H1 (cell line): ENCODE measurements around the gene APOBEC3G. TPM values are rescaled to one million over a fixed set of nuclear protein-coding genes. Genes with fewer than 3 reads are reported as not detected.

Experiments used
- CTCF ChIA-PET: fragments of 300-600 bp; sonication (Branson Sonifier 250); formaldehyde crosslinking; loops from one replicate; lab custom pipeline; 2021; ENCODE audit not compliant: partially characterized antibody; lab: Charles Lee
- POLR2A ChIA-PET: fragments of 300-600 bp; sonication (Branson Sonifier 250); formaldehyde crosslinking; loops from one replicate; lab custom pipeline; 2021; ENCODE audit warnings: inconsistent platforms; ENCODE audit not compliant: partially characterized antibody; lab: Charles Lee
- DNase-seq, 2 experiments: peaks; one replicate each; pipeline versions ENCODE4 v3.0.0 to v3.0.0-alpha.2; 2010 to 2022; ENCODE audit warnings: low spot score in 2 of 2, low read depth in 1 of 2, mixed read lengths in 1 of 2
- FAIRE-seq: peaks from 2 replicates; lab custom pipeline; 2011; peaks lifted over from hg19 to GRCh38; lab: Jason Lieb, UNC
- H2AFZ ChIP-seq: 2 replicates; pipeline ENCODE4 v1.8.1; 2012; ENCODE audit warnings: low read length, inconsistent platforms
- H2AK5ac ChIP-seq: 2 replicates; pipeline ENCODE4 v1.6.1; 2013; ENCODE audit warnings: low read depth, low read length
- H2BK120ac ChIP-seq: replicated peaks from 2 replicates; pipeline ENCODE3; 2013; ENCODE audit warnings: low read depth, low read length, inconsistent platforms
- H2BK12ac ChIP-seq: 2 replicates; pipeline ENCODE4 v1.6.1; 2013; ENCODE audit warnings: low read depth, low read length
- H2BK15ac ChIP-seq: 2 replicates; pipeline ENCODE4 v1.6.1; 2013; ENCODE audit warnings: low read length
- H2BK20ac ChIP-seq: 2 replicates; pipeline ENCODE4 v1.6.1; 2013; ENCODE audit warnings: low read length
- H2BK5ac ChIP-seq: 2 replicates; pipeline ENCODE4 v1.6.1; 2013; ENCODE audit warnings: low read depth, low read length
- H3K14ac ChIP-seq: 2 replicates; pipeline ENCODE4 v1.6.1; 2013; ENCODE audit warnings: inconsistent platforms; ENCODE audit not compliant: insufficient read length
- H3K18ac ChIP-seq: 2 replicates; pipeline ENCODE4 v1.6.1; 2013; ENCODE audit warnings: low read length; ENCODE audit errors: extremely low read depth
- H3K23ac ChIP-seq: 2 replicates; pipeline ENCODE4 v1.6.1; 2013; ENCODE audit warnings: inconsistent platforms; ENCODE audit not compliant: insufficient read length
- H3K23me2 ChIP-seq: 2 replicates; pipeline ENCODE4 v1.6.1; 2013; ENCODE audit warnings: low read depth, low read length
- H3K27ac ChIP-seq: 2 replicates; pipeline ENCODE4 v1.6.1; 2011; ENCODE audit warnings: low read depth, low read length, inconsistent platforms
- H3K27me3 ChIP-seq, 4 experiments: replicated peaks in 1 of 4; 1 replicate in 1 of 4; 2 replicates in 3 of 4; pipeline versions ENCODE4 v1.6.1 to v1.8.1; 2011 to 2013; ENCODE audit warnings: low read length in 3 of 4, mild to moderate bottlenecking in 3 of 4, inconsistent platforms in 2 of 4, mixed read lengths in 2 of 4, moderate library complexity in 1 of 4; ENCODE audit not compliant: control insufficient read depth in 3 of 4, insufficient read depth in 3 of 4; ENCODE audit errors: extremely low read depth in 1 of 4
- H3K36me3 ChIP-seq, 4 experiments: 2 replicates each; pipeline versions ENCODE4 v1.6.1 to v1.8.1; 2011 to 2013; ENCODE audit warnings: mild to moderate bottlenecking in 4 of 4, low read length in 3 of 4, moderate library complexity in 2 of 4, control low read depth in 1 of 4, inconsistent platforms in 1 of 4; ENCODE audit not compliant: insufficient read depth in 4 of 4, control insufficient read depth in 2 of 4
- H3K4ac ChIP-seq: replicated peaks from 2 replicates; pipeline ENCODE3; 2013; ENCODE audit warnings: low read length, low read depth, mixed read lengths, inconsistent platforms; ENCODE audit not compliant: insufficient read length
- H3K4me1 ChIP-seq, 4 experiments: replicated peaks in 1 of 4; 1 replicate in 1 of 4; 2 replicates in 3 of 4; pipeline versions ENCODE4 v1.6.1 to v1.8.1; 2011 to 2013; ENCODE audit warnings: low read length in 3 of 4, inconsistent platforms in 2 of 4, mixed read lengths in 1 of 4; ENCODE audit not compliant: insufficient read depth in 4 of 4, control insufficient read depth in 3 of 4
- H3K4me2 ChIP-seq, 2 experiments: 2 replicates each; pipeline versions ENCODE4 v1.6.1 to v1.8.1; 2011 to 2013; ENCODE audit warnings: low read depth in 2 of 2, low read length in 2 of 2, control low read depth in 1 of 2, inconsistent platforms in 1 of 2, mild to moderate bottlenecking in 1 of 2; ENCODE audit not compliant: insufficient read depth in 1 of 2
- H3K4me3 ChIP-seq, 4 experiments: fragments of 200-600, 300-600 bp in 1 of 4; sonication (generic), shearing (Covaris generic), sonication (Bioruptor Twin) in 1 of 4; 2 replicates each; pipeline versions ENCODE4 v1.5.1 to v1.8.1; 2011 to 2016; ENCODE audit warnings: low read length in 4 of 4, low read depth in 3 of 4, control low read depth in 2 of 4, inconsistent platforms in 2 of 4, mild to moderate bottlenecking in 2 of 4, mixed read lengths in 1 of 4, moderate library complexity in 1 of 4; ENCODE audit not compliant: insufficient read depth in 2 of 4; ENCODE audit errors: extremely low read depth in 1 of 4
- H3K56ac ChIP-seq: replicated peaks from 2 replicates; pipeline ENCODE3; 2013; ENCODE audit warnings: low read depth, mild to moderate bottlenecking, mixed read lengths, low read length, inconsistent platforms; ENCODE audit not compliant: insufficient read length
- H3K79me1 ChIP-seq: 2 replicates; pipeline ENCODE4 v1.6.1; 2013; ENCODE audit warnings: low read depth, low read length, control low read depth
- H3K79me2 ChIP-seq, 2 experiments: 2 replicates each; pipeline versions ENCODE4 v1.6.1 to v1.8.1; 2012 to 2013; ENCODE audit warnings: low read length in 2 of 2, mild to moderate bottlenecking in 2 of 2, inconsistent platforms in 1 of 2; ENCODE audit not compliant: insufficient read depth in 2 of 2, control insufficient read depth in 1 of 2
- H3K9ac ChIP-seq, 4 experiments: replicated peaks in 1 of 4; 1 replicate in 1 of 4; 2 replicates in 3 of 4; pipeline versions ENCODE4 v1.6.1 to v1.8.1; 2011 to 2013; ENCODE audit warnings: low read depth in 3 of 4, low read length in 3 of 4, control low read depth in 2 of 4, mild to moderate bottlenecking in 2 of 4, moderate library complexity in 2 of 4, inconsistent platforms in 1 of 4; ENCODE audit errors: extremely low read depth in 1 of 4
- H3K9me3 ChIP-seq, 2 experiments: 2 replicates each; pipeline versions ENCODE4 v1.6.1 to v1.8.1; 2012 to 2013; ENCODE audit warnings: mild to moderate bottlenecking in 2 of 2, moderate library complexity in 2 of 2, control low read depth in 1 of 2, inconsistent platforms in 1 of 2, low read depth in 1 of 2, low read length in 1 of 2, mixed read lengths in 1 of 2; ENCODE audit not compliant: insufficient read depth in 2 of 2
- H4K20me1 ChIP-seq, 2 experiments: replicated peaks in 1 of 2; 2 replicates each; pipeline versions ENCODE3 to v1.8.1; 2011 to 2013; ENCODE audit warnings: inconsistent platforms in 2 of 2, low read length in 2 of 2, mild to moderate bottlenecking in 1 of 2; ENCODE audit not compliant: insufficient read depth in 2 of 2, control insufficient read depth in 1 of 2
- H4K5ac ChIP-seq: 2 replicates; pipeline ENCODE4 v1.6.1; 2013; ENCODE audit warnings: low read length, low read depth, mixed read lengths, inconsistent platforms; ENCODE audit not compliant: insufficient read length
- H4K8ac ChIP-seq: 2 replicates; pipeline ENCODE4 v1.8.0; 2013; ENCODE audit warnings: mild to moderate bottlenecking, moderate library complexity, low read length, inconsistent platforms; ENCODE audit not compliant: insufficient read depth; ENCODE audit errors: extremely low read depth
- H4K91ac ChIP-seq: replicated peaks from 2 replicates; pipeline ENCODE3; 2013; ENCODE audit warnings: low read length, mixed read lengths, inconsistent platforms; ENCODE audit not compliant: insufficient read length
- BCL11A ChIP-seq, 2 experiments: IDR thresholded peaks; one replicate each; pipeline ENCODE4 v1.6.1; 2011; ENCODE audit warnings: low read depth in 2 of 2, low read length in 2 of 2, mild to moderate bottlenecking in 2 of 2
- BRCA1 ChIP-seq: IDR thresholded peaks from 2 replicates; pipeline ENCODE4 v1.6.1; 2012; ENCODE audit warnings: low read depth, low read length, improper control_type of control experiment
- CBX8 ChIP-seq: fragments of 300-800, 300-1000 bp; sonication (generic); IDR thresholded peaks from 2 replicates; pipeline ENCODE4 v1.7.1; 2016; ENCODE audit warnings: low read depth, low read length, borderline replicate concordance
- CEBPB ChIP-seq: IDR thresholded peaks from 2 replicates; pipeline ENCODE4 v1.6.1; 2012; ENCODE audit warnings: low read depth, low read length
- CHD2 ChIP-seq: IDR thresholded peaks from 2 replicates; pipeline ENCODE4 v1.6.1; 2012; ENCODE audit warnings: low read length, improper control_type of control experiment
- CREB1 ChIP-seq: IDR thresholded peaks from 2 replicates; pipeline ENCODE4 v1.6.1; 2012; ENCODE audit warnings: inconsistent platforms
- KDM1A ChIP-seq: fragments of 200-600, 300-600 bp; sonication (generic); IDR thresholded peaks from 2 replicates; pipeline ENCODE4 v1.7.1; 2016; ENCODE audit warnings: mild to moderate bottlenecking, low read length, borderline replicate concordance
- MAFK ChIP-seq: IDR thresholded peaks from 2 replicates; pipeline ENCODE4 v1.6.1; 2012; ENCODE audit warnings: low read depth, mild to moderate bottlenecking, improper control_type of control experiment, low read length
- NRF1 ChIP-seq: IDR thresholded peaks from 2 replicates; pipeline ENCODE4 v1.6.1; 2011; ENCODE audit warnings: mild to moderate bottlenecking, low read depth, low read length, improper control_type of control experiment
- POLR2A ChIP-seq, 2 experiments: IDR thresholded peaks; 1 replicate in 1 of 2; 2 replicates in 1 of 2; pipeline ENCODE4 v1.6.1; 2011; ENCODE audit warnings: low read depth in 2 of 2, low read length in 2 of 2, mild to moderate bottlenecking in 2 of 2; ENCODE audit errors: control extremely low read depth in 1 of 2
- POU5F1 ChIP-seq: IDR thresholded peaks from 2 replicates; pipeline ENCODE4 v1.6.1; 2011; ENCODE audit warnings: low read depth, mild to moderate bottlenecking, low read length, moderate library complexity
- RAD21 ChIP-seq, 2 experiments: IDR thresholded peaks in 1 of 2; conservative IDR thresholded peaks in 1 of 2; 2 replicates each; pipeline ENCODE4 v1.6.1; 2011; ENCODE audit warnings: low read depth in 2 of 2, low read length in 2 of 2, improper control_type of control experiment in 1 of 2, inconsistent platforms in 1 of 2, mild to moderate bottlenecking in 1 of 2, moderate library complexity in 1 of 2
- RXRA ChIP-seq: IDR thresholded peaks from 2 replicates; pipeline ENCODE4 v1.6.1; 2011; ENCODE audit warnings: low read depth, mild to moderate bottlenecking, low read length, moderate library complexity; ENCODE audit not compliant: insufficient read depth
- SIN3A ChIP-seq, 2 experiments: IDR thresholded peaks in 1 of 2; conservative IDR thresholded peaks in 1 of 2; 2 replicates each; pipeline ENCODE4 v1.6.1; 2011 to 2012; ENCODE audit warnings: low read length in 2 of 2, improper control_type of control experiment in 1 of 2, low read depth in 1 of 2, mild to moderate bottlenecking in 1 of 2
- SIX5 ChIP-seq: IDR thresholded peaks from 2 replicates; pipeline ENCODE4 v1.6.1; 2011; ENCODE audit warnings: mild to moderate bottlenecking, low read depth, low read length
- TBP ChIP-seq: IDR thresholded peaks from 2 replicates; pipeline ENCODE4 v1.6.1; 2011; ENCODE audit warnings: low read depth, low read length, improper control_type of control experiment
- WGBS, 2 experiments: shearing (Covaris generic) in 1 of 2; methylation state at CpG; one replicate each; pipeline versions ENCODE4 v1.1.6 to v1.1.7; 2013 to 2015; ENCODE audit warnings: low lambda C conversion rate in 2 of 2, mixed read lengths in 2 of 2, inconsistent platforms in 1 of 2, low coverage in 1 of 2, missing lambda C conversion rate in 1 of 2; ENCODE audit not compliant: insufficient replicate concordance in 2 of 2, insufficient coverage in 1 of 2, insufficient read length in 1 of 2; ENCODE audit errors: extremely low coverage in 1 of 2, missing lambda C conversion rate in 1 of 2; 5-methylcytosine and 5-hydroxymethylcytosine counted together
- polyA plus RNA-seq, 7 experiments: library from polyadenylated mRNA; depleted of rRNA in 3 of 7; stranded (reverse) in 5 of 7; unstranded in 2 of 7; fragments of >200 nt in 5 of 7; fragments of 200-250 nt in 2 of 7; gene quantifications; 1 replicate in 5 of 7; 2 replicates in 1 of 7; 4 replicates in 1 of 7; pipeline versions ENCODE4 v1.2.1 to v1.2.3, GENCODE V29; 2011 to 2013; ENCODE audit warnings: missing spikeins in 2 of 7, mixed read lengths in 2 of 7
- total RNA-seq: library from RNA; stranded (reverse); fragmentation: NEBNext Ultra II Directional; extraction: Animal tissue kit (Norgen Biotek cat#: 25700); gene quantifications from 2 replicates; pipeline ENCODE4 v1.2.1, GENCODE V29; 2021

The APOBEC3G gene
- total and polyA plus RNA-seq, 2 of the 8 experiments (the other 6 are each of a cell fraction or from before 2014, with no cell fraction given), result 1.7 to 2.0 TPM

- Histone ChIP-seq H2BK5ac (no peak overlapping the region), H3K4me1 (peaks cover 1 to 6% (median 3%) of the 10 kb centered on the region in 4 experiments; a peak in 5 of 7 replicates), H4K91ac (no peak overlapping the region), H2BK12ac (no peak overlapping the region), H3K9me3 (no peaks in the 10 kb centered on the region), H3K23ac (no peak overlapping the region), H2AK5ac (no peak overlapping the region), H3K18ac (no peak overlapping the region), H4K20me1 (no peaks in the 10 kb centered on the region), H3K23me2 (no peaks in the 10 kb centered on the region), H3K79me2 (no peaks in the 10 kb centered on the region), H3K14ac (no peak overlapping the region), H3K4me3 (no peak overlapping the region), H3K27ac (no peak overlapping the region), H3K36me3 (no peaks in the 10 kb centered on the region), H3K79me1 (no peaks in the 10 kb centered on the region), H3K9ac (no peak overlapping the region), H2BK20ac (no peak overlapping the region), H3K56ac (no peak overlapping the region), H4K5ac (no peak overlapping the region), H4K8ac (no peak overlapping the region), H2BK15ac (no peak overlapping the region), H3K27me3 (no peaks in the 10 kb centered on the region), H3K4ac (no peak overlapping the region), H2BK120ac (no peak overlapping the region), H2AFZ (no peak overlapping the region), H3K4me2 (no peak overlapping the region)
- CTCF ChIA-PET, result interaction anchor here (0.5 to 1.1 kb wide), 2 partner anchors 63 to 133 kb away, joined by 3 to 4 read pairs; no protein-coding TSS in a partner anchor
- POLR2A ChIA-PET, result no interaction called here
- FAIRE-seq (no peak), DNase-seq (no peak)
- 88% methylated on average over 2 of the region's 2 CpGs; no CpG with 5 or more reads in 1 of the 2 experiments for WGBS, 2 experiments
- no peak for TF ChIP-seq BCL11A (IDR thresholded peaks at IDR 0.05; ENCODE audit: low read depth in 2 of 2, low read length in 2 of 2)
- no peak for TF ChIP-seq POU5F1
- no peak for TF ChIP-seq RXRA
- TF ChIP-seq BRCA1, result no peak
- TF ChIP-seq MAFK, result no peak
- TF ChIP-seq CBX8, result no peak
- TF ChIP-seq RAD21 (IDR thresholded peaks at IDR 0.05 in 1 of 2, conservative IDR thresholded peaks at IDR 0.05 in 1 of 2; ENCODE audit: low read depth in 2 of 2, low read length in 2 of 2), result no peak
- TF ChIP-seq NRF1, result no peak
- TF ChIP-seq SIN3A (conservative IDR thresholded peaks at IDR 0.05 in 1 of 2, IDR thresholded peaks at IDR 0.05 in 1 of 2; ENCODE audit: low read depth in 1 of 2, low read length in 2 of 2), result no peak
- no peak for TF ChIP-seq CHD2
- TF ChIP-seq CEBPB, result no peak
- TF ChIP-seq KDM1A, result no peak
- no peak for TF ChIP-seq POLR2A (IDR thresholded peaks at IDR 0.05; ENCODE audit: control extremely low read depth in 1 of 2, low read depth in 2 of 2, low read length in 2 of 2)
- TF ChIP-seq TBP, result no peak
- TF ChIP-seq SIX5, result no peak
- TF ChIP-seq CREB1, result no peak
Measured at GRCh38 chr22:39106326-39106725, 29.3 kb downstream of the APOBEC3G start.
